ENCODE measurements around the gene CNDP1.
"Not testable (repeated sequence)": the region's sequence is repeated elsewhere in the genome, so short reads cannot be mapped to it uniquely, and the experiment has no call there.

Gene CNDP1

DNA sequence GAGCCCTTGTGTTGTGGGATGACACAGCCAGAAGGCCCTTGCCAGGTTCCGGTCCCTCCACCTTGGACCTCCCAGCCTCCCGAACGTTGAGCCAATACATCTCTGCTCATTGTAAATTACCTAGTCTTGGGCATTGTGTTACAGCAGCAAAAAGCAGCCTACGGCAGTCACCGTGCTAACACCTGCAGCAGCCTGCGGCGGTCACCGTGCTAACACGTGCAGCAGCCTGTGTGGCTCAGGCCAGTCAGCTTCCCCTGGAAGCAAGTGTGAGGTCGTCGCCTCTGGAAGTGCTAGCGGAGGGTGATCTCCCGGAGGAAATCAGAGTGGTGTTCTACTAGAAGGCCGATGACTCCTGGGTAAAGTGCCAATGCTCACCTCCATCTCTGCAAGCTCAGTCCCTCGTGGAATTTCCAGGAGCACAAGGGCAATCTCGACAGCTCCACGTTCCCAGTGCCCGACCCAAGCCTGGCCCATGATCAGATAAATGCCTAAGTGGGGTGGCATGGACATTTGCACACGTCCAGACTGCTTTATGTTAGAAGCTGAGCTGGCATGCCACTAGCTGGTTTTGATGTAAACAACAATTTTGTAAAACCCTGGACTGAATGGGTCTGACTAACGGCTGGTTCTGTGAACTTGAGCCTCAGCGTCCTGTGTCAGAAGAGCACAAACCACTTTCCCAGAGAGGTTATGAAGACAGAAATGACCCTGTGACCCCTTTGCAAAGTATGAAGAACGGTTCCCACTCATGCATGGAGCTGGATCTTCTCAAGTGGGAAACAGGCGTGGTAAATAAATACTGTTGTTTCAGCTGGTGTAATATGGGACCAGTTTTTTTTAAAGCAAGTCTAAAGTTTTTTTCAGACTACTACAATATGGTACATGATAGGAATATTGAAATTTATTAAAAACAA lies 11.4 kb upstream of the CNDP1 start:
- no peak for DNase-seq

DNA sequence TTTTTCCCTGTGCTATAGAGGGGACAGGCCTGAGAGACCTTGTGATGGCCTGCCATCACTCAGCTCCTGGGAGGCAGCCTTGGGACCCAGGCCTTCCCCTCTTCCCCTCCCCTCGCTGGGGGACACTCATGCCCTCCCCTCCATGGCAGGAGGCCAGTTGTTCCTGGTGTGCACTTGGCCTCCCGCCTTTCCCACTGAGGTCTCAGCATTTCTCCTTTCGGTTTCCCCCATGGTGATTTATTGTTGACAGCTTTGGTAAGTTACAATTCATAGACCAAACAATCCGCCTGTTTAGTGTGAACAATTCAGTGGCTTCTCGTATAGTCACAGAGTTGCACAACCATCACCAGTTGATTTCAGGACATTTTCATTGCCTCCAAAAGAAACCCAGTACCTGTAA lies 10.2 kb upstream of the CNDP1 start:
- DNase-seq: peak; percentile 79

DNA sequence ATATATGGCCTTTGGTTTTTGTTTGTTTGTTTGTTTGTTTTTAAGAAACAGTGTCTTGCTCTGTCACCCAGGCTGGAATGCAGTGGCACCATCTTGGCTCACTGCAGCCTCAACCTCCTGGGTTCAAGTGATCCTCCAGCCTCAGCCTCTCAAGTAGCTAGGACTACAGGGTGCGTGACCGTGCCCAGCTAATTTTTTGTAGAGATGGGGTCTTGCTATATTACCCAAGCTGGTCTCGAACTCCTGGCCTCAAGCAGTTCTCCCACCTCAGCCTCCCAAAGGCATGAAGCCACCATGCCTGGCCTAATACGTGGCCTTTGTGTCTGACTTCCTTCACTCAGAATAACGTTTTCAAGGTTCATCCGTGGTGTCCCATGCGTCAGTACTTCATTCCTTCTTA lies 9.4 kb upstream of the CNDP1 start:
- DNase-seq: not testable (repeated sequence)

DNA sequence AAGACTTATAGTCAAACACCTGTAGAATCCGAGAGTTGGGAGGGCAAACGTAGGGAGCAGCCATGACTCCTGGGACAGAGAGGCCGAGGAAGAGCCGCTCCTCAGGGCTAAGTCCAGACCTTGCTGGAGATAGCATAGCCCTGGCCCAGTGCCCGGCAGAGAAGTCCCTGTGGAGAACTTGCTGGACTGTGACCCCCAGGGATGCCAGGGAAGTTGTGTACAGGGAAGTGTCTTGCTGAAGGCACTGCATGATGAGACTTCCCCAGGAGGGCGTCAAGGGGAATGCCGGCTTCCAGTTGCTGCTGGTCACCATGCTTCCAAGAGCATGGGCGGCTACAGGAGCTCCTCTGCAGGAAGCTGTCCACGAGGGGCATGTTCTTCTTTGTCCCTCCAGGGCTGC lies 8.6 kb upstream of the CNDP1 start:
- DNase-seq: no peak

DNA sequence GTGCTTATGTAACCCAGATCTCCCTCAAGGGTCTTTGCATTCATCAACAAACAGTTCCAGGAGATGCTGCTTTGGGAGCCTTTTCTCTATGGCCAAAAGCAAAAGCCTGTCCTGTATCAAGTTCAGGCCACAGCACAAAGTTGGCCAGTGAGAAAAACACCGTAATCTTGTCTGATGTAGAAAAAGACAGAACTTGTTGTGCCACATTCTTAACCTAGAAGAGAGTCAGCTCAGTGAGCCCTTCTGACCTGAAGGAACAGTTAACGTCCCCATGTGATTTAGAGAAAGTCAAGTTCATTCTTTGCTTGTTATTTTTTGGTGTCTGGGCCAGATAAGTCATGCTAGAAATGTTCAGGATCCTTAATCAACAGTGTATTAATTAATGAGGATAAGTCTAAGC lies 7.8 kb upstream of the CNDP1 start:
- no peak for DNase-seq

DNA sequence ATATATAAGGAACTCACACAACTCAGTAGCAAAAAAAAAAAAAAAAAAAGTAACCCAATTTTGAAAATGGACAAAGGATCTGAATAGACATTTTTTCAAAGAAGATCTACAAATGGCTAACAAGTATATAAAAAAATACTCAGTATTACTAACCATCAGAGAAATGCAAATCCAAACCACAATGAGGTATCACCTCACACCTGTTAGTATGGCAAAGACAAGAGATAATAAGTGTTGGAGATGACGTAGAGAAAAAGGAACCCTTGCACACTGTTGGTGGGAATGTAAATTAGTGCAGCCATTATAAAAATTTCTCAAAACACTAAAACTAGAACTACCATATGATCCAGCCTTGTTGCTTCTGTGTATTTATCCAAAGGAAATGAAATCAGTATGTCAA lies 5.8 kb upstream of the CNDP1 start:
- no peak for DNase-seq

DNA sequence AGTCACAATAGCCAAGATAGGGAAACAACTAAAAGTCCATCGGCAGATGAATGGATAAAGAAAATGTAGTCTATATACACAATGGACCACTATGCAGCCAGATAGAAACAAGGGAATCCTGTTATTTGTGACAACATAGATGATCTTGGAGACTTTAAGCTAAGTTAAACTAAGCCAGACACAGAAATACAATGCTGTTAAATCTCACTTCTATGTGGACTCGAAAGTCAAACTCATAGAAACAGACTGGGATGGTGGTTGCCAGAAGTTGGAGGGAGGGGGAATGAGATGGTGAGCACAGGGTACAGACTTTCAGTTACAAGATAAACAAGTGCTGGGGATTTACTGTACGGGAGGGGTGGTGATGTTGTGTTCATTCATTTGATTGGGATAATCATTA lies 5.4 kb upstream of the CNDP1 start:
- DNase-seq: no peak

DNA sequence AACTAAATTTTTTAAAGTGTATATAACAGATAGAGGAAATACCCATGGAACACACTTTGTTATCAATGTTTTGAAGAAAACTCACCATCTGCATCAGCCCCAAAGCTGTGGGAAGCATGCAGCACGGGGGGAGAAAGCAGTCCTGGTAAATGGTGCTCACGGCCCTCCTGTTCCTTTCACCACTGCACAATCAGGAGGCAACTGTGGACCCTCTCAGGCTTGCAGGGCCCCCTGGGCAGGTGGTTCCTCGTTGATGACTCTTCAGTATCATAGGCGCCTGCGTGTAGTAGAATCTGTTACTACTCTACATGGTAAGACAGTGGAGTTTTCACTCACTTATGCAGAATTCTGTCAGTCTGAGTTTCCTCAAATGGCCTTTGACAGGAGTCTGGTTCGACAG lies 4.9 kb upstream of the CNDP1 start:
- no peak for DNase-seq

DNA sequence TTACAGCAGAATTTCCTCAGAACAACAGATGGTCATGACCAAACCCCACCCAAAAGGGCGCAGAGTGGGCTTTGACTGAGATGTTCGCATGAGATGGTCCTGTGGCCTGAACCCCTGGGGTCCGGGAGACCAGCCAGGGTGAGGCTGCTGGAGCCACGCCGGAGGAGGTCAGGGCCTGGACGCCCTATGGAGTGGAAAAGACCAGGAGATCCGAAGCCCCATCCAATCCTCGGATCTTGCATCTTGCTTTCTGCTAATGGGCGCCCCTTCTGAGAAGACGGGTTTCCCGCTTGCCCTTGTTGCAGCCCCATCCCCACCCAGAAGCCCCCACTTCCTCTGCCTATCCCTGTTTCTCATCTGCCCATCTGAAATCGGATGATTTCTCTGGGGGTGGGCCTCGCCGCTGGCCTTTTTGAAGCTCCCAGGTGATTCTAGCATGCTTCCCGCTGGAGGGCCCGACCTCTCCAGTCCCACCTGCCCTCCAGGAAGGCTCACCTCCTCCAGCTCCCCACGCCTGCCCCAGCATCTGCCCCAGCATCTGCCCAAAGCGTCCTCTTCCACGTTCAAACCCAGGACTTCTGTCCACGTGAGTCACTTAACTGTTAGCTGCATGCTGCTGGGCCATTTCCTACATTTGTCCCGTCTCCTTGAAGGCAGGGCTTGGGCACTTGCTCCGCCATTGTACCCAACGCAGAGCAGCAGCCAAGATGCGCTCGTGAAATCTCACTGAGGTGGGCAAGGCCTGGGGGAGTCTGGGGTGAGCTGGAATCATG lies 4.3 kb upstream of the CNDP1 start:
- no peak for DNase-seq

DNA sequence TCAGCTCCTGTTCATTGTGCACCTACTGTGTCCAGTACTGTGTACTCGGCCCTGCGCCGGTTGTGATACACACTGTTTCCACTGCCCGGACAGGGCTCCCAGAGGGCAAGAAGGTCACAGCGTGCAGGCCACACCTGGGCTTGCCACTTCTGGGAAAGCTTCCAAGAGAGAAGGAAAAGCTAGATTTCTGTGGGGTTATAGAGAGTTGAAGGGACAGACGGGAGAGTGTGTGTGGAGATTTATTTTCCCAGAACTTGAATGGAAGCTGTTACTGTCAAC lies 3.8 kb upstream of the CNDP1 start:
- DNase-seq: no peak

DNA sequence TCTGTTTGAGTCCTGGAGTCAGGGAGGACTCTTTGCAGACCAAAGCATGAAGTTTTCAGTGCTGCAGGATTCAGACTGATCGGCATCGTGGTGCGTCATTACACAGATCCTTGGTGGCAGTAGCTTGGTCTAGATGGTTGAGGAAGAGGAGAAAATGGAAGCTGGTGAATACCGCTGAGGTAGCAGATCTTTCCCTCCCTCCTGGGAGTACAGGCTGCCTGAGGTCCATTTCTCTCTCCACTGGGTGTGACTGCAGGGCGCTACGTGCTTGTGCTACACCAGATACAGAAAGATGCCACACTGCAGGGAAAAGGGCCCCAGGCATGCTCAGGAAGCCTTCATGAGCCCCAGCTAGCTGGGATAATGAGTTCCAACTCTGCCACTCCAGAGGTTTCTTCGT lies 3.3 kb upstream of the CNDP1 start:
- DNase-seq: no peak

DNA sequence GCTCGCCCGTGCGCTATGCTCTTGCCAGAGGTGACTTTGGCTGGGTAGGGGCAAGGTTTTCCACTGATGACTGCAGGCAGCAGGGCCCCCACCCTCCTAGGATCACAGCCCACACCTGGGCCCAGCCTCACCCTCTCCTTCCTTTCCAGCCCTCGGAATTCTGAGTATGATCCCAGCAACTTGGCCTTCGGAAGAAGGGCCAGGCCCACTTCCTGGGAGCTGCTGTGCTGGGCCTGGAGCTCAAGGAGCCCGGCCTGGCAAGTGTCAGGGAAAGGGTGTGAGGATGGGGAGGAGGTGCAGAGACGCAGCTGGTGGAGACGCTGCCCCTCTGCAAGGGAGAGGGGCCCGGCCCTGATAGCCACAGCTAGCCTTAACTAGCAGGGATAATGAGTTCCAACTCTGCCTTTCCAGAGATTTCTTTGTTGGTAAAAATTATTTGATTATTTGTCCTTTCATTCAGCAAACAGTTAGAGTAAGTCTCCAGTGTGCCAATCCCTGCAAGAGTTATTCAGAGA lies 1.7 kb upstream of the CNDP1 start:
- no peak for DNase-seq

DNA sequence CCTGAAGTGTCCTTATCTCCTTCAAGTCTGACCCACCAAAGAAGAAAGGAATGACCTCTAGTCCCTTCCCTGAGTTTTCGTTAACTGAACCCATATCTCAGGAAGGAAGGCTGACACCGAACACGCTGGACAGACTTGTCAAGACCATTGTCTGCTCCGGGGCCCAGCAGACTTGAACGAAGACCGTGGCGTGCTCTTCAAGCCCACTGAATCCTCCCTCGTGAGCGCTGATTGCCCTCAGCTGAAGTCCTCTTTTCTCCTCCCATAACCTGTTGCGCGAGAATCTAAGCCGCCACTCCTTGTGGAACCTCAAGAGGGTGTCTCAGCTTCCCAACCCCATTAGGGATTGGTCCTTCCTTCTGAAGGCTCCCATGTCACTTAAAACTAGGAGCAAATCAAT lies 634 bp upstream of the CNDP1 start:
- no peak for DNase-seq

DNA sequence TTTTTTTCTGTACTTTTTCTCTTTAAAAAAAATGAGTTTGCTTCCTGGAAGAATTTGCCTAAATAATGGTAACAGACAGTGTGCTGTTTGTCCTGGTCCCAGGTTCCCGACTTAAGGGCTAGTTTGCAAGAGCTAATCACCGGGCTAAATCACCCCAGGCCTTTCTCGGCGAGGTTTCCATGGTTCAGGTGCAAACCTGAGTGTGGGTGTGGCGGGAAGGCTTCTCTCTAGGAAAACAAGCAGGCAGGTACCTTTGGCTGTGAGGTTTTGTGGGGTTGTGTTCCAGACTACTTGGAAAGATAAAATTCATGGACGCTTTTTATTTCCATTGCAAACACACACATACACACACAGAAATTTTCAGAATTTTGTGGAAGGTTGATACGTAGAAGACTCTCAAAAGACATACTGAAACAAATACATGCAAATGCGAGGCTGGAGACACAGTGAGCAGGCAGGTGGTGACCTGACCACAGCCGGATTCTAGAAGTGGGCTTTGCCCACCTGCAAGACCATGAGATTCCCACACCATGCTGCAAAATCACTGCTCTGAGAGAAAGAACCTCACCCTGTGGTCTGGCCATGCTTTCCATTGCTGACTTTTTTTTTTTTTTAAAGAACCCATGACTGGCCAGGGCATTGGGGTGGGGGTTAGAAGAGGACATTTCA lies 815 bp downstream of the CNDP1 start:
- no peak for DNase-seq

DNA sequence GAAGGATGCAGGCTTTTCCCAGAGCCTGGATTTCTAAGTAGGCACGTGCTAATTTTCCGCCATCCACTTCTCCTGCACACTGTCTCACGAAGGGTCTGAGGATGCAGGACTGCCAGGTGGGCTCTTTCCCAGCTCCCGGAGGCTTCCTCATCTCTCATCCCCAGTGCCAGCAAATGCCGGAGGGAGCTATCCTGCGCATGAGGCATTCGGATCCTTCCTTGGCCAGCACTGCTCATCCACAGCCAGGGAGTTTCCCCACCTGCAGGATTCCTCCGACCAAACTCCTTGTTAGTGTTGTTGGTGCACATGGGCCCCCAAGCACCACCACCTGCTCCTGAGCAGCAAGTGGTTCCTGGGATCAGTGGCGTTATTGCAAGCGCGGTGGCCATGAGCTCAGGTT lies 5.0 kb downstream of the CNDP1 start:
- no peak for DNase-seq

DNA sequence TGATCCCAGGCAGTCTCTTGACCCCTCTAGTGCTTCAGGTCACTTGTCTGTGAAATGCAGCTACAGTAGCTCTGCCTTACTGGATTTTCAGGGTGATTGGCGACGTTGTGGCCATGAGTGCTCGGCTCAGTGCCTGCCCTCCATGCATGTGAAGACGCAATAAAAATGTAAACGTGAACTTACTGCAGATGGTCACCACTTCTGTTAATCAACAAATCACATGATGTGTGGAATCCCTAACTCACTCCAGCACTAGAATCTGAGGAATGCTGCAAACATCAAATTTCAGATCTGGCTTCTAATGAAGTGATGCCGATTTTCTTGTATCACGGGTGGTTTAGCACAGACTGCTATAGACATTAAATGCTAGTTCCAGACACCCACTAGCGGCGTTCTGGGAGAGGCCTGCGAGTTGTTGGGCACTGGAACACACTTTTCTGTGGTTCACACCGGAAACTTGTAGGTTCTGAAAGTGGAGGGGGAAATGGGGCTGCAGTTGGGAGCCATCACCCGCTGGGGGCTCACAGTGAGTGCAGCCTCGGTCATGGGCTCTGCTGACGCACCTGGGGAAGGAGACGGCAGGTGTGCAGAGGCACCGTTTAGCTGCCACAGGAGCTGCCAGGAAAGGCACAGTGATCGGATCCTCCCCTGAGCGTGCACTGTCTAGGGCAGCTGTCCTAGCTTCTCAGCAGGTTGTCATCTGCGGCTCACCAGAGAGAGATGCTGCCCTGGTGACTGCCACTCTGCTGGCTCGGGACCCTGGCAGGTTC lies 6.5 kb downstream of the CNDP1 start:
- DNase-seq: no peak

DNA sequence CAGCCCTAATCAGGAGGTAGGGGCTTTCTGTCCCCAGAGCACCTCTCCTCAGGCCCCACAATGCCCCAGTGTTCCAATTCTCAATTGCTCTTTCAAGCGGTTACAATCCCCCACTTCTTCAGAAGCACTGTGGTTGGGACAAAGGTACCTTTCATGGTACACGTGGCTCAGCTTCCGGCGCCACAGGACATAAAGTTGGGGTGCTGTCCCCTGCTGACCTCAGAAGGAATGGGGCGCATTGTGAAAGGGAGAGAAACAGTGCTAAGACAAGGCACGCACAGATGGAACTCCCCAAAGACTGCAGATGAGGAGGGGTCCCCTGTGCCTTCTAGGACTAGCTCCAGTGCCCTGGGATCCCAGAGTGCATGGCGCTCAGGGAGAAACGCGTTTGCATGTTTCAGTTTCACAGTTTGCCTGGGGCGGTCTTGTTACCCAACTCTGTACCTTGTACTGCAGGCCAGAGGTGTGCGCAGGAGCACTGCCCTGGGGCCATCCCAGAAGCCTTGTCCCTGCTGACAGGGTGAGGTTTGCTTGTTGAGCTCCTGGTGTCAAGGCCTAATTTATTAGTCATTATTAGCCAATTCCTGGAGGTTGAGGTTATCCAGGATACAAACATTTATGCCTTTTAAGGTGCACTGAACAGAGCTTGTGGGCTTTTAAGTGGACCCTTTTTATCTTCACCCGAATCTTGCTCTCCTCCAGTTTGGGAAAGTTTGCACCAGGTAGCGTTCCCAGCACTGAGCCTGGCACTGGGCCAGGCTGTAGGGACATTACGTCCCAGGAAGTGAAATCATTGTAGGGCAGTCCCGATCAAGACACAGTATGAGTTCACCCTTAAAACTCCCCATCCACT lies 7.6 kb downstream of the CNDP1 start:
- DNase-seq: no peak

DNA sequence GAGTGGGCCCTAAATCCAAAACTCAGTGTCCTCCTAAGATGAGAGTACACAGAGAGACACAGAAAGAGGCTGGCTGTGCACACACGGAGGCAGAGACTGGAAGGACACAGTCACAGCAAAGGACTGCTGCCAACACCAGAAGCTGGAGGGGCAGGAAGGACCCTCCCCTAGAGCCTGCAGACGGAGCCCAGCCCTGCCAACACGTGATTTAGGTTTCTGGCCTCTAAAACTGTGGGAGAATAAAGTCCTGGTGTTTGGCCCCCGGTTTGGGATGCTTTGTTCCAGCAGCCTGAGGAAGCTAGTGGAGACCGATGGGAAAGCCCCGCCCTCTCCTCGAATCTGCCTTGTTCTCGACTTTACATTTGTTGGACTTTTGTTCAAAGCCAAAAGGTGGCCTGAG lies 10.6 kb downstream of the CNDP1 start:
- no peak for DNase-seq

DNA sequence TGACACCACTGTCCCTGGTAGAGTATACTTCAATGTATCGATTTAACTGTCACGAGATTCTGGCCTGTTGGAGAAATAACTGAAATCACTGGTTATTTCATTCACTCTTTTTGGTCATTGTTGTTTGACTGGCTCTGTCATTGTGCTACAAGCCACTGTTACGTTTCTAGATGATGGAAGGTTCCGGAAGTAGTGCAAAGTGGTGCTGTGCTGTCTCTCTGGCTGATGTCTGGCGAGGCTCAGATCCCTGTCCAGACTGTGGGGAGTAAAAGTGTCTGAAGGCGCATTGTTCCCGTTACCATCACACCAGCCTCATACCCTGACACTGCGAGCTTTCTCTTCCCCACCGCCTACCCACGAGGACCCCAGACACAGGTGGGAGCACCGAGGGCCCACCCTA lies 11.7 kb downstream of the CNDP1 start:
- no peak for DNase-seq

DNA sequence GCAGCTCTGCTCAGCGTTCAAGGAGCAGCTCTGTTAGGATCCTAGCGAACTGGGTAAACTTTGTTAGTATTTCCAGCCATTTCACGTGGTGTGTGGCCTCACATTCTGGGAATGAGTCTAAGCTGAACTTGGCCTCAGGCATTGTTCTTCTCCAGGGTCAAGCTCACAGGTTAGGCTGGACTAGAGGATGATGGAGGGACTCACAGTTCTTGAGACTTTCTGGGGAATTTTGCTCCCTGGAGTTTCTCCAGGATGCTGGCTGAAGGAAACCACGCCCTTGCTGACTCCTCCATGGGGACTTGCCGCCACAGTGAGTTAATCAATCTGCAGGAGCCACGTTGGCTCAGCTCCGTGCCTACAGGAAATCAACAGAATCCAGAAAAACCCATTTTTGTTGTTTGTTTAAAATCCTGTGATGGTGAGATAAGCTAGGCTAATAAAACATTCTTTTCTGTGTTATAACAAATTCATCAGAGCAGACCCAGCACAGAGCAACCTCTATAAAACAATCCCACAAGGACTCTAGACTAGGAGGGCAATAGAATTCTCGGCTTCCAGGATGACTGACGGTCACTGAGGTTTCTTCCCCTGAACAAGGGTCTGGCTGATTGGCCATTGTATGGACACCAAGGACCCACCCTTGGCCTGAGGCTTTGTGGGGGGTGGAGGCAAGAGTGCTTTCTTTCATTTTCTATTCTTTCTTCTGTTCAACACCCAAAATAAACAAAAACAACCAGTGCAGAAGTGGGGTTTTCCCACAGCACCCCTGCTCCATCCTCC lies 12.6 kb downstream of the CNDP1 start:
- no peak for DNase-seq

DNA sequence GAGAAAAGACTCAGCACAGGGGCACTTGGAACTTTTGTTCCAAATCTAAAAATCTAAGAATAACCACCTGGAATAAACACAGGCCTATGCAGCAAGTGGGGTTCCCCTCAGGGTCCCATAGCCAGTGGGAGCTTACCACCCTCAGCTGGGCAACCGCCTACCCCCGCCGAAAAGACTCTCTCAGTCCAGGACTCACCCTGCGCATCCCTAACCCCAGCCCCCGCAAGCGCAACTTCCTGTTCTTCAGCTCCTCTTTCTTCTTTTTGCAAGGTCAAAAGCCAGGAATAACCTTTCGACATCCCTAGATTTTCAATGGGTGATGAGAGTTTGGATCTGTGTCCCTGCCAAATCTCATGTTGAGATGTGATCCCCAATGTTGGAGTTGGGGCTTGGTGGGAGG lies 13.6 kb downstream of the CNDP1 start:
- DNase-seq: no peak
